Measurements from ENCODE around the gene ZSWIM9.

GRCh38 chr19:48181505-48181904 is 11.0 kb downstream of the ZSWIM9 start:
- TF ChIP-seq REST (tag by site-specific recombination; IDR thresholded peaks at IDR 0.05) (no peak), ZNF274 (IDR thresholded peaks at IDR 0.05; ENCODE audit: low read length) (no peak), ZNF274 (tag by site-specific recombination; IDR thresholded peaks at IDR 0.05; ENCODE audit: borderline replicate concordance) (no peak)

All from HEK293 (cell line).